IPS-18a (cell line): ENCODE data around the gene NTN5.

Experiments used
- H3K27ac ChIP-seq: one replicate; pipeline ENCODE4 v1.5.1; 2013; ENCODE audit warnings: low read length
- H3K27me3 ChIP-seq: one replicate; pipeline ENCODE4 v1.6.1; 2013; ENCODE audit warnings: mild to moderate bottlenecking, low read length; ENCODE audit not compliant: control insufficient read depth, insufficient read depth
- H3K36me3 ChIP-seq: one replicate; pipeline ENCODE4 v1.6.1; 2013; ENCODE audit warnings: low read depth, low read length; ENCODE audit not compliant: control insufficient read depth
- H3K4me1 ChIP-seq: one replicate; pipeline ENCODE4 v1.6.1; 2013; ENCODE audit warnings: low read depth, low read length; ENCODE audit not compliant: control insufficient read depth
- H3K4me3 ChIP-seq: one replicate; pipeline ENCODE4 v1.5.1; 2013; ENCODE audit warnings: low read length
- H3K9ac ChIP-seq: one replicate; pipeline ENCODE4 v1.6.1; 2013; ENCODE audit warnings: mild to moderate bottlenecking, low read length, moderate library complexity
- H3K9me3 ChIP-seq: one replicate; pipeline ENCODE4 v1.6.1; 2013; ENCODE audit warnings: low read depth, low read length; ENCODE audit not compliant: control insufficient read depth

The NTN5 gene

GRCh38 chr19:48638831-48639381 is 33.9 kb downstream of the NTN5 start:
- H3K27me3 ChIP-seq: peaks cover 10% of the 10 kb centered on the region
- peak overlapping the region; percentile 60 for H3K27ac ChIP-seq
- H3K9ac ChIP-seq: no peak overlapping the region
- peak overlapping the region; percentile 60 for H3K4me3 ChIP-seq
- H3K36me3 ChIP-seq: peaks cover 3% of the 10 kb centered on the region
- peaks cover 34% of the 10 kb centered on the region for H3K4me1 ChIP-seq
- no peaks in the 10 kb centered on the region for H3K9me3 ChIP-seq

- H3K27me3 ChIP-seq: peaks cover 10% of the 10 kb centered on the region
- H3K4me1 ChIP-seq: peaks cover 36% of the 10 kb centered on the region
- H3K9me3 ChIP-seq: no peaks in the 10 kb centered on the region
- H3K36me3 ChIP-seq: peaks cover 3% of the 10 kb centered on the region
- peak overlapping the region; percentile 97 for H3K27ac ChIP-seq
- peak overlapping the region; percentile 88 for H3K9ac ChIP-seq
- H3K4me3 ChIP-seq: peak overlapping the region; percentile 79
Observed at GRCh38 chr19:48637948-48638830, 34.6 kb downstream of the NTN5 start.

- Histone ChIP-seq H3K4me1 (peaks cover 36% of the 10 kb centered on the region), H3K4me3 (peak overlapping the region; percentile 79), H3K27me3 (peaks cover 10% of the 10 kb centered on the region)
Observed at GRCh38 chr19:48637449-48637947, 35.3 kb downstream of the NTN5 start.

GRCh38 chr19:48636859-48637448 is 35.9 kb downstream of the NTN5 start, which contains the start of gene DBP:
TSS of gene DBP (minus strand) at chr19:48637379. CDS start at chr19:48636994, 385 bp downstream.
- peak within 1 kb of the TSS; percentile 79 for H3K4me3 ChIP-seq
- peak within 1 kb of the TSS; percentile 97 for H3K27ac ChIP-seq
- H3K9me3 ChIP-seq: no peaks in the 10 kb centered on the region
- no peaks in the 10 kb centered on the region for H3K36me3 ChIP-seq
- H3K9ac ChIP-seq: peak within 1 kb of the TSS; percentile 88
- H3K27me3 ChIP-seq: peaks cover 10% of the 10 kb centered on the region
- peaks cover 36% of the 10 kb centered on the region for H3K4me1 ChIP-seq

More at GRCh38 chr19:48637449-48637947, 35.3 kb downstream of the NTN5 start:
- Histone ChIP-seq H3K9me3 (no peaks in the 10 kb centered on the region), H3K36me3 (peaks cover under 1% of the 10 kb centered on the region), H3K27ac (peak overlapping the region; percentile 97), H3K9ac (peak overlapping the region; percentile 88)

GRCh38 chr19:48635966-48636858 is 36.6 kb downstream of the NTN5 start:
- peak overlapping the region; percentile 60 for H3K4me3 ChIP-seq
- H3K9me3 ChIP-seq: no peaks in the 10 kb centered on the region
- peaks cover 10% of the 10 kb centered on the region for H3K27me3 ChIP-seq
- H3K36me3 ChIP-seq: no peaks in the 10 kb centered on the region
- peaks cover 40% of the 10 kb centered on the region for H3K4me1 ChIP-seq
- peak overlapping the region; percentile 42 for H3K9ac ChIP-seq
- H3K27ac ChIP-seq: no peak overlapping the region

GRCh38 chr19:48635263-48635965 is 37.4 kb downstream of the NTN5 start:
- Histone ChIP-seq H3K27me3 (peaks cover 10% of the 10 kb centered on the region), H3K27ac (no peak overlapping the region), H3K9ac (peak overlapping the region; percentile 42), H3K4me1 (peaks cover 45% of the 10 kb centered on the region), H3K9me3 (no peaks in the 10 kb centered on the region), H3K4me3 (peak overlapping the region; percentile 60), H3K36me3 (no peaks in the 10 kb centered on the region)

GRCh38 chr19:48634424-48635262 is 38.2 kb downstream of the NTN5 start:
- Histone ChIP-seq H3K9me3 (no peaks in the 10 kb centered on the region), H3K27ac (no peak overlapping the region), H3K9ac (peak overlapping the region; percentile 36), H3K36me3 (no peaks in the 10 kb centered on the region), H3K4me1 (peaks cover 48% of the 10 kb centered on the region), H3K27me3 (peaks cover 10% of the 10 kb centered on the region), H3K4me3 (peak overlapping the region; percentile 54)

- no peak overlapping the region for H3K27ac ChIP-seq
- peaks cover 44% of the 10 kb centered on the region for H3K4me1 ChIP-seq
- H3K27me3 ChIP-seq: peaks cover 10% of the 10 kb centered on the region
- H3K4me3 ChIP-seq: peak overlapping the region; percentile 36
- H3K9me3 ChIP-seq: no peaks in the 10 kb centered on the region
- H3K9ac ChIP-seq: no peak overlapping the region
- H3K36me3 ChIP-seq: no peaks in the 10 kb centered on the region
Observed at GRCh38 chr19:48634036-48634342, 38.8 kb downstream of the NTN5 start.

GRCh38 chr19:48633148-48634035 is 39.4 kb downstream of the NTN5 start:
- Histone ChIP-seq H3K4me3 (no peak overlapping the region), H3K27me3 (peaks cover 10% of the 10 kb centered on the region), H3K9me3 (no peaks in the 10 kb centered on the region), H3K4me1 (peaks cover 38% of the 10 kb centered on the region), H3K9ac (no peak overlapping the region), H3K36me3 (no peaks in the 10 kb centered on the region), H3K27ac (no peak overlapping the region)
